HEK293T (cell line): ENCODE measurements around the gene ZNF442.
"Not testable (repeated sequence)": the region's sequence is repeated elsewhere in the genome, so short reads cannot be mapped to it uniquely, and the experiment has no call there.

Source experiments
- CTCF ChIA-PET: fragments of 350-600 bp; formaldehyde crosslinking; extraction: SDS; loops from one replicate; lab custom pipeline; 2021; ENCODE audit warnings: antibody characterized with exemption, inconsistent platforms; lab: Yijun Ruan, JAX
- POLR2A ChIA-PET: fragments of 350-600 bp; formaldehyde crosslinking; extraction: SDS; loops from one replicate; lab custom pipeline; 2020; ENCODE audit warnings: antibody characterized with exemption, inconsistent platforms; lab: Yijun Ruan, JAX
- DNase-seq: peaks from one replicate; pipeline ENCODE4 v3.0.0; 2012; ENCODE audit warnings: mixed read lengths; ENCODE audit errors: extremely low spot score
- ARNT ChIP-seq: fragments of 450-650 bp; IDR thresholded peaks from 2 replicates; pipeline ENCODE4 v1.6.1; 2017; ENCODE audit warnings: mild to moderate bottlenecking
- BHLHE40 ChIP-seq: fragments of 450-650 bp; IDR thresholded peaks from 2 replicates; pipeline ENCODE4 v1.6.1; 2016; ENCODE audit warnings: mild to moderate bottlenecking, moderate library complexity, borderline replicate concordance
- CTBP1 ChIP-seq: fragments of 450-650 bp; IDR thresholded peaks from 2 replicates; pipeline ENCODE4 v1.6.1; 2016; ENCODE audit warnings: borderline replicate concordance
- ELF4 ChIP-seq: fragments of 450-650 bp; IDR thresholded peaks from 2 replicates; pipeline ENCODE4 v1.6.1; 2017; ENCODE audit warnings: antibody characterized with exemption
- FOXA1 ChIP-seq: fragments of 450-650 bp; IDR thresholded peaks from 2 replicates; pipeline ENCODE4 v1.6.1; 2016; ENCODE audit warnings: mild to moderate bottlenecking
- FOXK2 ChIP-seq: fragments of 450-650 bp; IDR thresholded peaks from 2 replicates; pipeline ENCODE4 v1.6.1; 2016; ENCODE audit warnings: mild to moderate bottlenecking
- HDGF ChIP-seq: fragments of 450-650 bp; IDR thresholded peaks from 2 replicates; pipeline ENCODE4 v1.6.1; 2017; ENCODE audit warnings: antibody characterized with exemption, borderline replicate concordance
- L3MBTL2 ChIP-seq: fragments of 450-650 bp; conservative IDR thresholded peaks from 2 replicates; pipeline ENCODE4 v1.6.1; 2016; ENCODE audit warnings: mild to moderate bottlenecking
- LEF1 ChIP-seq: fragments of 450-650 bp; IDR thresholded peaks from 2 replicates; pipeline ENCODE4 v1.6.1; 2017; ENCODE audit warnings: mild to moderate bottlenecking, borderline replicate concordance
- SP1 ChIP-seq: fragments of 450-650 bp; IDR thresholded peaks from 2 replicates; pipeline ENCODE4 v1.6.1; 2017
- SUZ12 ChIP-seq: fragments of 450-650 bp; IDR thresholded peaks from 2 replicates; pipeline ENCODE4 v1.6.1; 2016; ENCODE audit warnings: mild to moderate bottlenecking
- TARDBP ChIP-seq: fragments of 450-650 bp; IDR thresholded peaks from 2 replicates; pipeline ENCODE4 v1.6.1; 2016
- ZNF384 ChIP-seq: fragments of 450-650 bp; IDR thresholded peaks from 2 replicates; pipeline ENCODE4 v1.6.1; 2016
- TF ChIP-seq, protein P1 (sequence below): fragments of 450-650 bp; IDR thresholded peaks from 2 replicates; pipeline ENCODE4 v1.6.1; 2016

Gene ZNF442

DNA sequence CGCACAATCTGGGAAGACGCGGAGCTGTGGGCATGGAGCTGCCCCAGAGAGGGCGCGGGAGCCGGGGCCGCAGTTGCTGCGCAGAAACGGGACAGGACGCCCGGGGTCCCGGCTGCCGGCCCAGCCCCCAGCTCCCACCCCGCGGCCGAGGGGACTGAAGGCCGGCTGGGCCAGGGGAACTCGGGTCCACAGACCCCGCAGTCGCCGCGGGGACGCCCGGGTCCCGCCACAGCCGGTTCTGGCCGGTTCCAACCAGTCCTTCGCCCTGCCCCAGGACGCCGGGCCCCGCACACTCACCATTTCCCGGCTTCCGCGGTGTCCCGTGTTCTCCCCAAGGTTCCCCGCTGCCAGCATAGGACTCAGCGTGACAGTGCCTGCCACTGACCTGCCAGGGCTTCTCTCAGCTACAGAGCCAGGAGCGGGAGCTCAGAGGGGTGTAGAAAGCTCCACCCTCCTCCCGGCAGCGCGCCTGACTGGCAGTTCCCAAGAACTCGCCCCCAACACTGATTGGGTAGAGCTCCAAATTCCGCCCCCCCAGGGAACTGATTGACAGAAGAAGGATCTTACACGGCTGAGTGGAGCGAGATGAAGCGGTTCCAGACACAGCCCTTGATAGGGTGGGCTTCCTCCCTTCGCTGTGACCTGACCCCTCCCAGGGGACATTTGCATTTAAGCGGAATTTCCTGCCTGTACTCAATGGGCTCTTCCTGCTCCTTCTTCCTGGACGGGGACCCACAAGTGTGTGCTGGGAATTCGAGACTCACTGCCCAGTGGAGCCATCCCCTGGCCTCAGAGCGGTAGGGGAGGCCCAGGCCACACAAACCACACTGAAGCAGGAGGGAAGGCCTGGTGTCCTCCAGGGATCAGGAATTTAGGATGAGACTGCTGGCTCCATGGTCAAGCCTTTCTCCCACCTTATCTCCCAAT lies at the start of gene ZNF442:
TSS of gene ZNF442 (minus strand) at position 448 of the 927 bp plus-strand sequence. CDS start 2,052 bp downstream, outside the sequence.
- ChIA-PET POLR2A (interaction anchor here (0.6 to 1.5 kb wide), 5 partner anchors 32 to 118 kb away, joined by 3 to 8 read pairs (median 3); partner anchors contain the start of genes ZNF563 and ZNF799), CTCF (no interaction called here)
- no peak for TF ChIP-seq ARNT
- TF ChIP-seq, protein P1, sequence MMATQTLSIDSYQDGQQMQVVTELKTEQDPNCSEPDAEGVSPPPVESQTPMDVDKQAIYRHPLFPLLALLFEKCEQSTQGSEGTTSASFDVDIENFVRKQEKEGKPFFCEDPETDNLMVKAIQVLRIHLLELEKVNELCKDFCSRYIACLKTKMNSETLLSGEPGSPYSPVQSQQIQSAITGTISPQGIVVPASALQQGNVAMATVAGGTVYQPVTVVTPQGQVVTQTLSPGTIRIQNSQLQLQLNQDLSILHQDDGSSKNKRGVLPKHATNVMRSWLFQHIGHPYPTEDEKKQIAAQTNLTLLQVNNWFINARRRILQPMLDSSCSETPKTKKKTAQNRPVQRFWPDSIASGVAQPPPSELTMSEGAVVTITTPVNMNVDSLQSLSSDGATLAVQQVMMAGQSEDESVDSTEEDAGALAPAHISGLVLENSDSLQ = peak; percentile 97
- no peak for TF ChIP-seq ELF4
- DNase-seq = peak; percentile 75

DNA sequence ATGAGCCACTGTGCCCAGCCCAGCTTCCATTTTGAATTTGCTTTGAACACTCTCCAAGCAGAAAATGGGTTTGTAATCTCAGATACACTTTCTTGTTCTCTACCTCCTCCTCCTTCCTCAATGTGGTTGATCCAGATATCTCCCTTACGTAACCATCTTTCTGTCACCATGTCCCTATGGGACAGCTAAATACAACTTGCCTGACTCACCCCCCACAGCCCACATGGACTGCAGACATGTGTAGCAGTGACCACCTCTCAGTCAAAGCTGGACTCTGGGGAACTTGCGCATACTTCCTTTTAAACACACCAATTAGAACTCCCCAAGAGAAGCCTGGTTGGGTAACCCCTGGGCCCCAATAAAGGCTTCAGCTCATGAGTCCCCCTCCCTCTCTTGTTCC lies 46.4 kb upstream of the ZNF442 start:
- ChIA-PET POLR2A (no interaction called here), CTCF (no interaction called here)
- no peak for DNase-seq
- no peak for TF ChIP-seq HDGF
- no peak for TF ChIP-seq SP1
- TF ChIP-seq ZNF384 = no peak
- TF ChIP-seq BHLHE40 = no peak
- no peak for TF ChIP-seq SUZ12
- TF ChIP-seq FOXK2 = no peak
- TF ChIP-seq, protein P1 = no peak
- no peak for TF ChIP-seq LEF1
- no peak for TF ChIP-seq FOXA1
- no peak for TF ChIP-seq TARDBP

GRCh38 chr19:12400633-12401502 lies 35.4 kb upstream of the ZNF442 start, which contains the start of gene ZNF799:
ZNF799 (minus strand) TSS chr19:12401271; CDS start chr19:12401070, 201 bp downstream.
- CTCF ChIA-PET = no interaction called here

DNA sequence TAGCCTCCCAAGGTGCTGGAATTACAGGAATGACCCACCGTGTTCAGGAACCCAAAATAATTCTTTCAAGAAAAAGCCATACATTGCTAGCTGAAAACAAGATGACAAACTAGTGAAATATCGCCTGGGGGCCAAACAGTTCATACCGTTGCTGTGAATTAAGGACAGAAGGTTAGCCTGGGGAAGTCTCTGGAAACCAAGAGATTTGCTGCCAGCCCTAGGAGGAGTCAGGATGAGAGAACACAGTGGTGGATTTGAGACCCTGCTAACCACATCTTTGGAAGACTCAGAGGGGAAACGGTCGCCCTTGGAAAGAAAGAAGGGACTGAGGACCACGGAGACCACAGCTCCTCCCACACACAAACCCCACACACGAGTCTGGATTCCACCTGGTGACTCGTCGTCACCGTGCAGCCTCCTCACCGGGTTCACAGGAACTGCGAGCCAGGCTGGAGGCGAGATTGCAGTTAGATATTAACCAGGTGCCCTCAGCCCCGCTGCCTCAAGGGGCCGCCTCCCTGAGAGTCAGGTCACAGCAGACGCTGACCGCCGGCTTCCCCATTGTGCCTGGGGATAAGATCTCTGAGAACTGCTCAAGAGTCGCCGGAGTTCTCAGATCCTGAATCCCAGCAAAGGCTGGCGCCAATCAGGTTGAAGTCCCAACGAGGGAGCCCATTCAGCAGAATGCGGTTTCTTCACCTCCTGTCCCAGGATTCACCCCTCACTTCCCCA lies 34.6 kb upstream of the ZNF442 start:
- CTCF ChIA-PET, DNase-seq: not testable (repeated sequence)
- POLR2A ChIA-PET = interaction anchor here (1.3 kb wide), 1 partner anchor 35 kb away, joined by 3 read pairs; the partner anchor contains the start of gene ZNF442

More at GRCh38 chr19:12400633-12401502, 35.4 kb upstream of the ZNF442 start, which contains the start of gene ZNF799:
- DNase-seq = peak; percentile 80
- TF ChIP-seq, protein P1 = peak; percentile 98
- peak; percentile 72 for TF ChIP-seq L3MBTL2
- TF ChIP-seq FOXA1 = no peak
- no peak for TF ChIP-seq CTBP1
- no peak for TF ChIP-seq SUZ12
- POLR2A ChIA-PET = interaction anchor here (0.6 to 0.9 kb wide), 2 partner anchors 24 to 35 kb away, joined by 3 to 4 read pairs; partner anchors contain the start of gene ZNF442

DNA sequence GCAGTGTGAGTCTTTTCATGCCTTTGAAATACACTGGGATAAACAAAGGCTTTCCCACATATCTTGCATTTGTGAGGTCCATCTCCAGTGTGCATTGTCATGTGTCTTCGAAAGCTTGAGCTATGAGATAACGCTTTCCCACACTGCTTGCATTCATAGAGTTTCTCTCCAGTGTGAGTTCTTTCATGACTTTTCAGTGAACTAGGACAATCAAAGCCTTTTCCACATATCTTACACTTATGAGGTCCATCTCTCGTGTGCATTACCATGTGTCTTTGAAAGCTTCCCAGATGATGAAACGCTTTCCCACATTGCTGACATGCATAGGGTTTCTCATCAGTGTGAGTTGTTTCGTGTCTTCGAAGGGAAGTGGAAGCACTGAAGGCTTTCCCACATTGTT lies 25.7 kb upstream of the ZNF442 start:
- CTCF ChIA-PET, POLR2A ChIA-PET: not testable (repeated sequence)

DNA sequence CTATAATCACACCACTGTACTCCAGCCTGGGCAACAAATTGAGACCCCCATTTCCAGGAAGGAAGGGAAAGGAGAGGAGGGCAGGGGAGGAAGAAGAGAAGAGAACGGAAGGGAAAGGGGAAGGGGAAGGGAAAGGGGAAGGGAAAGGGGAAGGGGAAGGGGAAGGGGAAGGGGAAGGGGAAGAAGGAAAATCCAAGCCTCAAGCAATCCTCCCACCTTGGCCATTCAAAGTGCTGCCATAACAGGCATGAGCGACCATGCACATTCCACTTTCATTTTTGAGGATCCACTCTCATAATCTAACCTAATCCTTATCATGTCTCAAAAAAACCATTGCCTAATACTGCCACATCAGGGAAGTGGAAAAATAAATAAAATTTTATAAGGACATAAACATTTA lies 20.9 kb upstream of the ZNF442 start:
- DNase-seq, CTCF ChIA-PET: not testable (repeated sequence)
- POLR2A ChIA-PET = interaction anchor here (0.6 kb wide), 1 partner anchor 129 kb away, joined by 3 read pairs; no protein-coding TSS in a partner anchor

More for the DNA sequence above, 25.7 kb upstream of the ZNF442 start:
- not testable (repeated sequence) for DNase-seq

- TF ChIP-seq, protein P1 = no peak
- TF ChIP-seq HDGF (no peak), BHLHE40 (no peak), SP1 (no peak), CTBP1 (no peak), FOXA1 (no peak), ARNT (no peak), SUZ12 (no peak), LEF1 (no peak), ZNF384 (no peak), ELF4 (no peak)
- ChIA-PET POLR2A (no interaction called here), CTCF (no interaction called here)
- no peak for DNase-seq
These were observed 14.9 kb upstream of the ZNF442 start for GRCh38 chr19:12380444-12380737.
